ENCODE data around the gene MSRB3.

GRCh38 chr12:65392491-65392890 lies 114.0 kb downstream of the MSRB3 start:
- no peak for TF ChIP-seq CTCF (IDR thresholded peaks at IDR 0.05)
- no peak for TF ChIP-seq POLR2A (IDR thresholded peaks at IDR 0.05)
